ENCODE results near the gene QRICH1.
"Not testable (repeated sequence)": the region's sequence is repeated elsewhere in the genome, so short reads cannot be mapped to it uniquely, and the experiment has no call there.

QRICH1 gene

GRCh38 chr3:49017229-49017970 is 76.5 kb downstream of the QRICH1 start:
- DNase-seq (ENCODE audit: low read depth in 2 of 2), result no peak

DNA sequence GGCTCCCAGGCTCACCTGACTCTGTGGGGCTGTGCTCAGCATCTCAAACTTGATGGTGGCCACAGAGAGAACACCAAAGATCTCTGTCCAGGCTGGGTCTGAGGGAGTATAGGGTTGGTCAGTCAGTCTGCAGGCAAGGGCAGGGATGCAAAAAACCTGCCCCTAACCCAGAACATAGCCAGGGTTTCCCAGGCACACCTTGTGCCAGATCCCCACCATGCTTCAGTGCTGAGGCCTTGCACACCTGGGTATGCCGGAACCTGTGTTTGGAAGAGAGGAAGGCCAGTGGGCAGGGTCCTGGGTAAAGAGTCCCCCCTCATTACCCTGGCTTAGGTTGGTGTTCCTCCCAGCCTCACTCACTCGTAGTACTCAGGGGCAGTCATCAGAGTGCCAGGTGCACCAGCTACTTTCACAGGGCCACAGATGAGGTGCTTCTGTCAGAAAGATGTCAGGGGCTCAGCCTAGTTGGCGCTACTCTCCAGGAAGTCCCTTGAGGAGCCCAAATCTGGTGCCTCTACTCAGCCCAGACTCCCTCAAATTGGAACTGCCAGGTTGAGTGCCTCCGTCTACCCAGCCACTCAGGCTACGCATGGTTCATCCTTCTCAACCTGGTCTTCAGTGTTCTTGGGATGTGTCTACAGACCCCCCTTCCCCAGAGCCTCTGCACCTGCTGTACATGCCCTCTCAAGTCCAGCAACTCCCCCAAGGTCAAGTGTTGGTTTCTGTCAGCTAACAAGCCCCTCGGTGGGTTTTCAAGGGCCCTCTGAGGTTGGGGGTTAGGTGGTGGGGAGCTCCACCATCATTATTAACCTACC is 77.2 kb downstream of the QRICH1 start:
- DNase-seq (ENCODE audit: low read depth in 2 of 2), result no peak

DNA sequence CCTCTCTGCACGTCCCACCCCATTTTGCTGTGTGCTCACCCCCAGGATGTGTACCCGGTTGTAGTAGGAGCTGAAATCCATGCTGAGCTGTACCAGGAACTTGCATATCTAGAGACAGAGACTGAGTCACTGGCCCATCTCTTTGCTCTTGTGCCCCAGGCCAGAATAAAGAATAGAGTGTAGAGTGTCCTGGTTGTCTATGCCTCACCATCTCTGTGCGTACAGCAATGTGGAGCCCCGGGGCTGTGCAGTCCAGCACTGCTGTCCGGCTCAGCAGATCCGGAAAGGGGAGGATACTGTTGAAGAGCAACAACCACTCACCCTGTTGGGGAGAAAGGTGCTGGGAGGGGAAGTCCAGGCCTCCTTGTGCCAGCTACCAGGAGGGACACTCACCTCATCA is 78.1 kb downstream of the QRICH1 start:
- no peak for DNase-seq (ENCODE audit: low read depth in 2 of 2)

DNA sequence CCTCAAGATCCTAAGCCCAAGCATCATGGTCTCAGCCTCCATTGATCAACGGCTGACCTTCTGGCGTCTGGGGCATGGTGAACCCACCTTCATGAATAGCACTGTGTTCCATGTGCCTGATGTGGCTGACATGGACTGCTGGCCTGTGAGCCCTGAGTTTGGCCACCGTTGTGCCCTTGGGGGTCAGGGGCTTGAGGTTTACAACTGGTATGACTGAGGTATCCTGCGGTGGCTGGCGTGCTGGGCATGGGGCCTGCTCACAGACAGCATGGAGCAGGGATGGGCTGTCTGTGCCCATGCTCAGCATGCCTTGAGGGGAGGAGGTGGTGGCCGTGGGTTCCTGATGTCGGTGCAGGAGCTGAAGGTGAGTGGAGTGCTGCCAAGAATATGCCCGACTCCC is 78.8 kb downstream of the QRICH1 start:
- DNase-seq (ENCODE audit: low read depth in 2 of 2), result no peak

- peak in 1 of 2 donors; percentile 27 for DNase-seq (ENCODE audit: low read depth in 2 of 2)
These were observed 79.9 kb downstream of the QRICH1 start for GRCh38 chr3:49013738-49014660.

DNA sequence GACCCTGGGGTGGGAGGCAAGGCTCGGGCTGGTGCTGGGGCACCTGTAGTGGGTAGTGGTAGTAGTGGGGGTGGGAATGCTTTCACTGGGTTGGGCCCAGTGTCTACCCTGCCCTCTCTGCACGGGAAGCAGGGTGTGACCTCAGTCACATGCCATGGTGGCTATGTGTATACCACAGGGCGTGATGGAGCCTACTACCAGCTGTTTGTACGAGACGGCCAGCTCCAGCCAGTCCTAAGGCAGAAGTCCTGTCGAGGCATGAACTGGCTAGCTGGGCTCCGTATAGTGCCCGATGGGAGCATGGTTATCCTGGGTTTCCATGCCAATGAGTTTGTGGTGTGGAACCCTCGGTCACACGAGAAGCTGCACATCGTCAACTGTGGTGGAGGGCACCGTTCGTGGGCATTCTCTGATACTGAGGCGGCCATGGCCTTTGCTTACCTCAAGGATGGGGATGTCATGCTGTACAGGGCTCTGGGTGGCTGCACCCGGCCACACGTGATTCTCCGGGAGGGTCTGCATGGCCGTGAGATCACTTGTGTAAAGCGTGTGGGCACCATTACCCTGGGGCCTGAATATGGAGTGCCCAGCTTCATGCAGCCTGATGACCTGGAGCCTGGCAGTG is 80.6 kb downstream of the QRICH1 start:
- no peak for DNase-seq (ENCODE audit: low read depth in 2 of 2)

- DNase-seq (ENCODE audit: low read depth in 2 of 2), result no peak
These were observed 81.3 kb downstream of the QRICH1 start for GRCh38 chr3:49012441-49013017.

- DNase-seq (ENCODE audit: low read depth in 2 of 2), result no peak
These were observed 84.5 kb downstream of the QRICH1 start for GRCh38 chr3:49009396-49009795.

GRCh38 chr3:49008627-49009026 is 85.2 kb downstream of the QRICH1 start:
- DNase-seq (ENCODE audit: low read depth in 2 of 2), result not testable (repeated sequence)

- peak; percentile 69 to 77 for DNase-seq (ENCODE audit: low read depth in 2 of 2)
These were observed 85.9 kb downstream of the QRICH1 start for GRCh38 chr3:49007771-49008528.

- peak; percentile 89 to 93 for DNase-seq (ENCODE audit: low read depth in 2 of 2)
These were observed 86.7 kb downstream of the QRICH1 start, which contains the start of gene WDR6 for GRCh38 chr3:49007068-49007770. Gene WDR6 (plus strand): TSS chr3:49007391. CDS start chr3:49007432, 41 bp downstream.

GRCh38 chr3:49006408-49007067 is 87.3 kb downstream of the QRICH1 start:
- no peak for DNase-seq (ENCODE audit: low read depth in 2 of 2)

DNA sequence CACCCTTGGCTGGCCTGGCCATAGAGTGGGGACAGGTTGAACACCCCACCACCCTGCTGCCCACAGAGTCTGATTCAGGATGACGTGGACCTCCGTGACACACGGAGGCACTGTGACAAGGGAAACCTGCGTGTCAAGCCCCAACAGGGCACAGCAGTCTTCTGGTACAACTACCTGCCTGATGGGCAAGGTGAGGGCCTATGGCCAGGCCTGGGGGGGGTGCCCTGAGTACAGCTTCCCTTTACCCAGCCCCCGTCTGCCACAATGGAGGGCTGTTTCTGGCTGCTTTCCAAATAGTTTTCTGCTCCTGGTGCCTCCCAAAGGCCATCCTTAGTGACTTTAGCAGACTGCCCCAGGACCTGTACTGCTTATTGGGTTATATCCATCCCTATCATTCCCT is 87.9 kb downstream of the QRICH1 start:
- DNase-seq (ENCODE audit: low read depth in 2 of 2), result no peak

- no peak for DNase-seq (ENCODE audit: low read depth in 2 of 2)
These were observed 88.6 kb downstream of the QRICH1 start for GRCh38 chr3:49005303-49005680.

DNA sequence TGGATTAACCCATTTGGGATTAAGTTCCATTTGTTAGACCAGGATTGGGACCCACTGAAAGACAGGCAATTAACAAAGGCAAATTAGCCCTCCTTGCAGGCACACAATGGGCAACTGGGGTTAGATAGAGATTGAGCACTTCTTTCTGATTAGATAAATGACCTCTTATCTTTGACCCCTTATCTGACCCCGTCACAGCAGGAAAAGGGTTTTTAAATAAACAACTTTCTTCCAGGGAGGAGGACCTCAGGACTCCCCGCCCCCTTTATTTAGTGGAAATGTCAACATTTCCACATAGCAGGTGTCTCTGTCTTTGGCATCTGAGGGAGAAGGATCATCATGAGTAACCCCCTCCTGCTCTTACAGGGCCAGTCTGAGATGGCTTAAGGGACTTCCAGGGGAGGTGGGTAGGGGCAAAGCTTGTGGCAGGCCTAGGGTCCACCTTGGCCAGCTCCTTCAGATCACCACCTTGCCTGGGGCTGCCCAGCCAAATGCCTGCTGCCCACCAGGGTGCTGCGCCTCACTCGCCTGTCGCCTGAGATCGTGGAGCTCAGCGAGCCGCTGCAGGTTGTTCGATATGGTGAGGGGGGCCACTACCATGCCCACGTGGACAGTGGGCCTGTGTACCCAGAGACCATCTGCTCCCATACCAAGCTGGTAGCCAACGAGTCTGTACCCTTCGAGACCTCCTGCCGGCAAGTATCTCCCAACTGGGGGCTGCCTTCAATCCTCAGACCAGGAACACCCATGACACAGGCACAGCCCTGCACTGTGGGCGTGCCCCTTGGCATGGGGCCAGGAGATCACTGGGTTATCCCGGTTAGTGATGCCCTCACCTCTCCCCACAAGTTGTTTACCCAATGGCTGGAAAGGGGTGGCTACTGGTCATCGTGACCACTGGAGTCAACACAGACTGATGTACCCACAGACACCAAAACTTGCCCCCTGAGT is 89.2 kb downstream of the QRICH1 start:
- DNase-seq (ENCODE audit: low read depth in 2 of 2), result no peak

DNA sequence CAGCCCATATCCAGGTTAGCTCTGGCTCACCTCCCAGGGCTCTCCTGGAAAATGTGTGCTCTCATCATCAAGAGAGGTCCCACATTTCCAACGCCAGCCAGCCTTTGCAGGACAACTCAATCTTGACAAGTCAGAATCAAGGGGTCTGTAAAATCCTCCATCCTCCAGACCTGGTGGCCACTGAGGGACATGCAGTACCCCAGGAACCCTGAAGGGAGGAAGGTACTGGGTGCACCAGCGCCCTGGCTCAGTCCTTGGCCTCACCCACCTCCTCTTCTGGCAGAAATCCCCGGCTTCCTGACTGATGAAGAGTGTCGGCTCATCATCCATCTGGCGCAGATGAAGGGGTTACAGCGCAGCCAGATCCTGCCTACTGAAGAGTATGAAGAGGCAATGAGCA is 92.7 kb downstream of the QRICH1 start:
- DNase-seq (ENCODE audit: low read depth in 2 of 2), result no peak

GRCh38 chr3:48999085-48999858 is 94.6 kb downstream of the QRICH1 start:
- no peak for DNase-seq (ENCODE audit: low read depth in 2 of 2)
